Activated CD8-positive, alpha-beta memory T cell treated with anti-CD3 and anti-CD28 coated beads for 24 hours (primary cell): ENCODE results near the gene ABCA13.

ENCODE experiments used
- DNase-seq: peaks from one replicate; pipeline ENCODE4 v3.0.0-alpha.2; 2020

The ABCA13 gene

DNA sequence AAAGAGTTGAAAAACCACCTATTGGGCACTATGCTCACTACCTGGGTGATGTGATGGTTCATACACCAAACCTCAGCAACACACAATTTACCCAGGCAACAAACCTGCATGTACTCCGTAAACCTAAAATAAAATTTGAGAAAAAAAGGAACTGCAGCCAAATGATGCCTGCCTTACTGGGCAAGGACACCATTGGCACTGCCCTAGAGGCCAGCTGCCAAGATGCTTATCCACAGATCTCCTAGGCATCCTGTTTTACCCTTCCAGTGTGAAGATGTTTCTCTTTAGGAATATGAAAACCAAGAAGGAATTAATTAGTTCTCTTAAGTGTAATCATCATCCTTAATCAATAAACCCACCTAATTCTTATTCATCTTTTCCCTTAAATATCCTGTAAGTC, 133.4 kb downstream of the ABCA13 start:
- no peak for DNase-seq

- no peak for DNase-seq
These were observed 134.4 kb downstream of the ABCA13 start for GRCh38 chr7:48305661-48306060.

DNA sequence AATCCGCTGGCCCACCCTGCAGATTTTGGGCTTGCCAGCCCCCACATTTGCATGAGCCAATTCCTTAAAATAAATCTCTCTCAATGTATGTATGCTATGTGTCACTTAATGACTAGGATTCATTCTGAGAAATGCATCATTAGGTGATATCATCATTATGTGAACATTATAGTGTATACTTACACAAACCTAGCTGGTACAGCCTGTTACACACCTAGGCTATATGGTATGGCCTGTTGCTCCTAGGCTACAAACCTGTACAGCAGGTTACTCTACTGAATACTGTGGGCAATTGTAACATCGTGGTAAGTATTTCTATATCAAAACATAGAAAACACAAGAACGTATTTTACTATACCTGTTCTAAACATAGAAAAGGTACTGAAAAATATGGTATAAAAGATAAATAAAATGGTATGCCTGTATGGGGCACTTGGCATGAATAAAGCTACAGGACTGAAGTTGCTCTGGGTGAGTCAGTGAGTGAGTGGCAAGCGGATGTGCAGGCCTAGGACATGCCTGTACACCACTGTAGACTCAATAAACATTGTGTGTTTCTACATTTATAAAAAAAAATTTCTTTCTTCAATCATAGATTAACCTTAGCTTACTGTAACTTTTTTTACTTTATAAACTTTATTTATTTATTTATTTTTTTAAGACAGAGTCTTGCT, 135.9 kb downstream of the ABCA13 start:
- no peak for DNase-seq

DNA sequence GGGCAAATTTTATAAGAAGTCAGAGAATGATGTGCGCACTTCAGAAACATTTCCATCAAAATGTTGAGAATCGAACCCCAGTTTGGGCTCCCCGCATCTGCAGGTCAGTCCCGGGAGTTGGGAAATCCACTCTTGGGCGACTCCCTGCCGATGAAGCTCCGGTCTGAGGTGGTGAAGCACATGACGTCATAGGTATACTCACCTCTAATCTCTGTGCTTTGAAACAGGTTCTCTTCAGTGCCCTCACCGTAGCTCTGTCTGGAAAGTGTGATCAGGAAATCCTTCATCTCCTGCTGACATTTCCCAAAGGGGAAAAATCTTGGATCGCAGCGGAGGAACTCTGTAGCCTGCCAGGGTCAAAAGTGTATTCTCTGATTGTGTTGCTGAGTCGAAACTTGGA, 138.5 kb downstream of the ABCA13 start:
- DNase-seq = no peak

- DNase-seq = no peak
These were observed 140.3 kb downstream of the ABCA13 start for GRCh38 chr7:48311464-48312100.

- no peak for DNase-seq
These were observed 140.9 kb downstream of the ABCA13 start for GRCh38 chr7:48312151-48312550.

GRCh38 chr7:48316768-48317167, 145.5 kb downstream of the ABCA13 start:
- no peak for DNase-seq

GRCh38 chr7:48317360-48317759, 146.1 kb downstream of the ABCA13 start:
- no peak for DNase-seq

GRCh38 chr7:48321319-48322010, 150.2 kb downstream of the ABCA13 start:
- no peak for DNase-seq

- DNase-seq = no peak
These were observed 165.9 kb downstream of the ABCA13 start for GRCh38 chr7:48337012-48337621.

DNA sequence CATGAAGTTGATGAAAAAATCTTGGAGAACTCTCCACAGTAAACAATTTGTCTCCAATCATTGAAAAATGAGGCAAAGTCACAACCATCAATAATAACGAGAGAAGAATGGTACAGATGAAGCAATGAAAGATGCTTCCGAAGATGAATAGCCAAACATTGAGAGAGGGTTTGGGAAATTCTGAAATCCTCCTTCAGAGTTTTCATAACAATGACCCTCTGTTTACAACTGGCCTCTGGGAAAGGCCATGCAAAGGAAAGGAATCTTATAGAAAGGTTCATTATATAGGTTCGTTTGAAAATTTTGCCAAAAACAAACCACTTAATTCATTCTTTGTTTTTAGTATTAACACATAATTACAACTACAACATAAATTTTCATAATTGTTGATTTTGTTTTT, 166.5 kb downstream of the ABCA13 start:
- no peak for DNase-seq

DNA sequence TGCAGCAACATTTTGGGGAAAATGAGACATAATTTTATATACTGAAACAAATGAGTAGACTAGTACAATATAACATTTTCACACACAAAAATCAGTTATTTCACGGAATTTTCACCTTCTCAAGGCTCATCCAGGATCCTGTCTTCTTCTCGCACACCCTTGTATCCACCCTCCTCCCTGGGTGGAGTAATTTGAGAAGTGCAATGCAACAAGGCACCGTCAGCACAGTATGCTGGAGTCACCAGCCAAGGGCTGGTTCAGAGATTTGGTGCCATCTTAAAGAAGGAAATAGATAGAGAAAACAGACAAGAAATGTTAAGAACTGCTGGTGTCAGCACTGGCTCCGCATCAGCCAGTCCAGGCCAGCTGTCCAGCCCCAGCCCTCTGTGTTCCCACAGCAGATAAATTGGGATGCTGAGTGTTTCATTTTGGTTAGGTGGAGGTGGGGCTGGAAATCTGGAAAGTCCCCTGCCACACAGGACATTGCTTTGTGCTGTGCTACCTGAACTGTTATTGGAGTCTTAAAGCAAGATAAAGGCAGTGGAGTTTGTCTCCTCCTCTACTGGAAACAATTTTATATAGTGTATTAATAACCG, 176.1 kb downstream of the ABCA13 start:
- no peak for DNase-seq

DNA sequence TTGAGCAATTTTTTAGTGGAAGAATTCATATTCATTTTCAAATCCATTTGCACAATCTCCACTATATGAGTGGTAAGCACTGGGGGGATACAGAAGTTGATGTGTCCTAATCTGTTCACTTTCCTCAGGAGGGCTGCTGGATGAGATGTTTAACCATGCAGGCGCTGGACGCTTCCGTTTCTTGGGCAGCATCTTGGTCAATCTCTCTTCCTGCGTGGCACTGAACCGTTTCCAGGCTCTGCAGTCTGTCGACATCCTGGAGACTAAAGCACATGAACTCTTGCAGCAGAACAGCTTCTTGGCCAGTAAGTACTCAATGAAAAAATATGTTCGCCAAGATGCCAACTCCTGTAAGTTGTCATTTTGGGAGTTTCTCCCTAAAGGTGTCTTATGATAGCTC, 179.3 kb downstream of the ABCA13 start:
- no peak for DNase-seq

GRCh38 chr7:48351900-48352299, 180.6 kb downstream of the ABCA13 start:
- no peak for DNase-seq

DNA sequence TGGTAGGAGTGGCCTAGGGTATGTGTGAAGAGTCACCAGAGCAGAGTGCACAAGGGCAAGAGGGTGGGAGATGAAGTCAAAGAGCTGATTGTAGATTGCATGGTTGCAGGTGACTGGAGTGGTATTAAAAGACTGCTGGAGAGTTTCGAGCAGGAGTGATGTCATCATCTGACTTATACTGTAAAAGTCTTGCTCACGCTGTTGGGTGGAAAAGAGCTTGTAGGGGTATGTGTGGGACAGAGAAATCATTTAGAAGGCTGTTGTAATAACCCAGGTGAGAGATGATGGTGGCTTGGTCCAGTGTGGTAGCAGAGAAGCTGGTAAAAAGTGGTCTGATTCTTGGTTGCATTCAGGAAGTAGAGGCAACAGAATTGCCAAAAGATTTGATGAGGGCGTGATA, 184.1 kb downstream of the ABCA13 start:
- no peak for DNase-seq

DNA sequence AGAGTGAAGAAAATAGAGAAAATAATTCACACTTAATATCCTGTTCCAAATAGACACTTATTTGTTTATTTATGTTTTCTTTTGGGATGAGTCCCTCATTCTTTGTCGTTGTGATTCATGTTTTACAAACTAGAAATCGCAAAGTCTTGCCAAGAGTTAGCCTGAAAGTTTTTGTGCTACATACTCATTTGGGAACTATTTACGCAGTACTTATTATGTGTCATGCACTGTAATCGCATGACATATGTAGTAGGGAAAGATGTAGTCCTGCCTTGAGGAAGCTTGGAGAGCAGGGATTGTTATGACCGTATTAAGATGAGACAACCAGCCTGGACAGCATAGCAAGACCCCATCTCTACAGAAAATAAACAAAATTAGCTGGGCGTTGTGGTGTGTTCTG, 189.3 kb downstream of the ABCA13 start:
- no peak for DNase-seq

GRCh38 chr7:48363174-48363573, 191.9 kb downstream of the ABCA13 start:
- DNase-seq = no peak

GRCh38 chr7:48365010-48365409, 193.8 kb downstream of the ABCA13 start:
- no peak for DNase-seq

GRCh38 chr7:48366096-48366495, 194.8 kb downstream of the ABCA13 start:
- DNase-seq = no peak

DNA sequence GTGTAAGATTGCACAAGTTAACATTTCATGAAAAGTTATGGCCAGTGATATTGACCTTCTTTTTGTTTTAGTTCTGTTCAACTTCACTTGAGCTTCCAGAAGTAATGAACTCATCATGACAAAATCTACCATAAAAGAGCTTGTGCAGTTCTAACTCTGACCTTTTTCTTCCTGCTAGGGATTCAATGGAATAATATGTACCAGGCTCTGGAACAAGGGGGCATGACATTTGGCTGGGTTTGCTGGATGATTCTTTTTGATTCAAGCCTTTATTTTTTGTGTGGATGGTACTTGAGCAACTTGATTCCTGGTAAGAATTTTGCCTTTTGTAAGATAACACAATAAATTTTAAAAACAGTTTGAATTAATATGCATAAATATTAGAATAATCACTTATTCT, 205.0 kb downstream of the ABCA13 start:
- DNase-seq = no peak

DNA sequence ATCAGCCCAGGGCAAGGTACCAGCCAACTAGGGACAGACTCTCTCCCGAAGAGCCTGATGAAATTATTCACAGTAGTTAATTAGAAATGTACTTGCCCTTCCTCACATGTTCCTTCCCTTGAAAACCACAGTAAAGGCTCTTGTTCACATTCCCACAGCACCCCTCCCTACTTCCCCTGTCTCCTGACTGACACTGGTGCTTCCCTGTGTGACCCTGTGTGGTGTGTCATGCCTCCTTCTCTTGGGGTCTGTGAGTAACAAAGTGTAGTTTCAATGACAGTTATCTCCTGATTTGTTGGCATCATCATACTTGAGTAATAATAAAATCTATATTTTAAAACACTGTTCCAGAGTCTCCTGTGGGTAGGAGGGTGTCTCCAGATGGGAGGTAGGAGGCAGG, 209.7 kb downstream of the ABCA13 start:
- no peak for DNase-seq

DNA sequence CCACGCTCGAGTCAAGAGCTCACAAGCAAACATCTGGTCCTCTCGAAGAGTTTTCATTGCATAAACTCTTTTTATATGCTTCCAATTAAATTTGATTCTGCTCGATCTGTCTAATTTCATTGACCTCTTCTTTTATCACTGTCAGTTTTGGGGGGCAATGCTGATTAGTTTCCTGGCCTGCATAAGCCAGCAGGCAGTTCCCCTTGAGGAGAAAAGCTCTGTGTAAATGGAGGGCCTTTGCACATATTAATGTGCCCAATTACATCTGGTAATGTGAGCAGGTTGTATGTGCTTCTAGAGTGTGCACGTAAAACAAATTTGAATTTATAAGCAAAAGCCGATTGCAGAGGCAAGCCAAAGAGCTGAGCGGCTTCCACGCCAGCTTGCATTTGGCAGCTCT, 210.3 kb downstream of the ABCA13 start:
- DNase-seq = no peak

DNA sequence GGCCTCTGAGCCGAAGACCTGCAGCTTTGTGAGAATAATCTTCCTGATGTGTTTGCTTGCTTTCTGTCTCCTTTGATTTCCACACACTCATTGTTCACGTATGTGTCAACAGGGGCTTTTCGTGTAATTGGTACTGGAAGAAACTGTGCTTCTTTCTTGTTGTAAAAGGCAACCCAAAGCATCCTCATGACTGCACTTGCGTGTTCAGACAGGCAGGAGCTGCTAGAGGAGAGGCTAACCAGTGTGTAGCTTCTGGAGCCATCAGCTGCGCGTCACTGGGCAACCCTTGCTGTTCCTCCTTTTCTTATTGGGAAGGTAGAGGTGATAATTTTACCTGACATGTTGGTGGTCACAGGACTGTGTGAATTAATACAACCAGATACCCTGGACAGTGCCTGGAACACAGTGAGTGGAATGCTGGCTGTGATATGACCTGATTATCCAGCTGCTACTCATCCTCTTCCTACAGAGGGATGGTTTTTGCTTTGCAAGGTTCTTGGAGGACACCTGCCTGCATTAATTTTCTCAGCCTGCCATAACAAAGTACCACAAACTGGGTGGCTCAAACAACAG, 213.0 kb downstream of the ABCA13 start:
- DNase-seq = no peak
